ENCODE data around the gene POMC. TPM values are rescaled to one million over a fixed set of nuclear protein-coding genes. Genes with fewer than 3 reads are reported as not detected.

The POMC gene
- total and polyA plus RNA-seq, 2 of the 8 experiments (the other 6 are each of a cell fraction or from before 2014, with no cell fraction given): 1.7 to 4.7 TPM

GRCh38 chr2:25119263-25119662 is 49.1 kb downstream of the POMC start:
- Histone ChIP-seq H2BK120ac (replicated peaks; ENCODE audit: low read depth, low read length) (no peak overlapping the region), H3K56ac (replicated peaks; ENCODE audit: insufficient read length, low read depth, low read length) (no peak overlapping the region), H3K9ac (replicated peaks in 1 of 4; ENCODE audit: extremely low read depth in 1 of 4, low read depth in 3 of 4, low read length in 3 of 4) (no peak overlapping the region), H2AFZ (ENCODE audit: low read length) (no peak overlapping the region), H3K23me2 (ENCODE audit: low read depth, low read length) (no peaks in the 10 kb centered on the region), H3K9me3 (ENCODE audit: insufficient read depth in 2 of 2, low read depth in 1 of 2, low read length in 1 of 2) (no peaks in the 10 kb centered on the region), H2BK12ac (ENCODE audit: low read depth, low read length) (no peak overlapping the region), H3K14ac (ENCODE audit: insufficient read length) (no peak overlapping the region), H2BK15ac (ENCODE audit: low read length) (no peak overlapping the region), H3K27me3 (replicated peaks in 1 of 4; ENCODE audit: control insufficient read depth in 3 of 4, extremely low read depth in 1 of 4, insufficient read depth in 3 of 4, low read length in 3 of 4) (no peaks in the 10 kb centered on the region), H3K79me1 (ENCODE audit: low read depth, low read length) (no peaks in the 10 kb centered on the region), H4K20me1 (replicated peaks in 1 of 2; ENCODE audit: control insufficient read depth in 1 of 2, insufficient read depth in 2 of 2, low read length in 2 of 2) (peaks cover 0 to 3% of the 10 kb centered on the region in 2 experiments), H3K4ac (replicated peaks; ENCODE audit: insufficient read length, low read depth, low read length) (no peak overlapping the region), H2BK5ac (ENCODE audit: low read depth, low read length) (no peak overlapping the region), H3K23ac (ENCODE audit: insufficient read length) (no peak overlapping the region), H3K36me3 (ENCODE audit: control insufficient read depth in 2 of 4, insufficient read depth in 4 of 4, low read length in 3 of 4) (peaks cover 0 to 5% (median 0%) of the 10 kb centered on the region in 4 experiments; a peak in 1 of 8 replicates), H4K91ac (replicated peaks; ENCODE audit: insufficient read length, low read length) (no peak overlapping the region), H3K79me2 (ENCODE audit: control insufficient read depth in 1 of 2, insufficient read depth in 2 of 2, low read length in 2 of 2) (no peaks in the 10 kb centered on the region), H4K8ac (ENCODE audit: extremely low read depth, insufficient read depth, low read length) (no peak overlapping the region), H3K4me3 (ENCODE audit: extremely low read depth in 1 of 4, insufficient read depth in 2 of 4, low read depth in 3 of 4, low read length in 4 of 4) (no peak overlapping the region), H3K18ac (ENCODE audit: extremely low read depth, low read length) (no peak overlapping the region), H2AK5ac (ENCODE audit: low read depth, low read length) (no peak overlapping the region; the same call in 1 of the 2 replicates), H4K5ac (ENCODE audit: insufficient read length, low read depth, low read length) (no peak overlapping the region), H3K4me2 (ENCODE audit: insufficient read depth in 1 of 2, low read depth in 2 of 2, low read length in 2 of 2) (no peak overlapping the region), H3K4me1 (replicated peaks in 1 of 4; ENCODE audit: control insufficient read depth in 3 of 4, insufficient read depth in 4 of 4, low read length in 3 of 4) (no peaks in the 10 kb centered on the region; a peak in 2 of 7 replicates), H3K27ac (ENCODE audit: low read depth, low read length) (no peak overlapping the region), H2BK20ac (ENCODE audit: low read length) (no peak overlapping the region)
- FAIRE-seq (no peak), DNase-seq (ENCODE audit: low read depth in 1 of 2, low spot score in 2 of 2) (no peak)
- POLR2A ChIA-PET (ENCODE audit: partially characterized antibody): interaction anchor here (0.7 kb wide), 1 partner anchor 63 kb away, joined by 3 read pairs; no protein-coding TSS in a partner anchor
- CTCF ChIA-PET (ENCODE audit: partially characterized antibody): interaction anchor here (1.0 to 2.1 kb wide), 5 partner anchors 11 to 144 kb away, joined by 3 to 7 read pairs (median 4); no protein-coding TSS in a partner anchor
- WGBS, 2 experiments (ENCODE audit: extremely low coverage in 1 of 2, insufficient coverage in 1 of 2, insufficient read length in 1 of 2, insufficient replicate concordance in 2 of 2, low coverage in 1 of 2, low lambda C conversion rate in 2 of 2, missing lambda C conversion rate in 1 of 2): 94% methylated on average over 11 of the region's 11 CpGs; no CpG with 5 or more reads in 1 of the 2 experiments
- no peak for TF ChIP-seq CREB1 (IDR thresholded peaks at IDR 0.05)
- TF ChIP-seq, protein P1, sequence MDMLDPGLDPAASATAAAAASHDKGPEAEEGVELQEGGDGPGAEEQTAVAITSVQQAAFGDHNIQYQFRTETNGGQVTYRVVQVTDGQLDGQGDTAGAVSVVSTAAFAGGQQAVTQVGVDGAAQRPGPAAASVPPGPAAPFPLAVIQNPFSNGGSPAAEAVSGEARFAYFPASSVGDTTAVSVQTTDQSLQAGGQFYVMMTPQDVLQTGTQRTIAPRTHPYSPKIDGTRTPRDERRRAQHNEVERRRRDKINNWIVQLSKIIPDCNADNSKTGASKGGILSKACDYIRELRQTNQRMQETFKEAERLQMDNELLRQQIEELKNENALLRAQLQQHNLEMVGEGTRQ (IDR thresholded peaks at IDR 0.05; ENCODE audit: low read length): no peak
- TF ChIP-seq BACH1 (IDR thresholded peaks at IDR 0.05; ENCODE audit: low read length): no peak
- TF ChIP-seq TCF12 (IDR thresholded peaks at IDR 0.05; ENCODE audit: low read depth, low read length): no peak
- no peak for TF ChIP-seq TAF1 (IDR thresholded peaks at IDR 0.05; ENCODE audit: low read depth, low read length)
- no peak for TF ChIP-seq RBBP5 (IDR thresholded peaks at IDR 0.05; ENCODE audit: borderline replicate concordance, low read depth, low read length)
- TF ChIP-seq CBX5 (IDR thresholded peaks at IDR 0.05; ENCODE audit: low read depth, low read length): no peak
- TF ChIP-seq, protein P2, sequence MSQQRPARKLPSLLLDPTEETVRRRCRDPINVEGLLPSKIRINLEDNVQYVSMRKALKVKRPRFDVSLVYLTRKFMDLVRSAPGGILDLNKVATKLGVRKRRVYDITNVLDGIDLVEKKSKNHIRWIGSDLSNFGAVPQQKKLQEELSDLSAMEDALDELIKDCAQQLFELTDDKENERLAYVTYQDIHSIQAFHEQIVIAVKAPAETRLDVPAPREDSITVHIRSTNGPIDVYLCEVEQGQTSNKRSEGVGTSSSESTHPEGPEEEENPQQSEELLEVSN (IDR thresholded peaks at IDR 0.05): no peak
- no peak for TF ChIP-seq POLR2A (IDR thresholded peaks at IDR 0.05; ENCODE audit: control extremely low read depth in 1 of 2, low read depth in 2 of 2, low read length in 2 of 2)
- no peak for TF ChIP-seq SAP30 (IDR thresholded peaks at IDR 0.05; ENCODE audit: insufficient read depth, insufficient replicate concordance, low read length)
- no peak for TF ChIP-seq GTF2F1 (IDR thresholded peaks at IDR 0.05; ENCODE audit: borderline replicate concordance, low read depth, low read length)
- no peak for TF ChIP-seq SIRT6 (IDR thresholded peaks at IDR 0.05; ENCODE audit: low read length)
- no peak for TF ChIP-seq MAFK (IDR thresholded peaks at IDR 0.05; ENCODE audit: low read depth, low read length)
